Measurements from ENCODE around the gene RAI1. TPM values are rescaled to one million over a fixed set of nuclear protein-coding genes. Genes with fewer than 3 reads are reported as not detected.

The RAI1 gene
- total and polyA plus RNA-seq, 2 experiments from 2014 or later = 0.87 to 0.89 TPM

GRCh38 chr17:17766077-17766743 lies 85.0 kb downstream of the RAI1 start:
- Histone ChIP-seq H3K27ac (ENCODE audit: low read depth) (no peak overlapping the region), H3K36me3 (ENCODE audit: insufficient read depth) (no peaks in the 10 kb centered on the region), H3K4me1 (ENCODE audit: insufficient read depth) (no peaks in the 10 kb centered on the region), H3K9me2 (ENCODE audit: insufficient read depth) (no peaks in the 10 kb centered on the region), H3K79me2 (replicated peaks; ENCODE audit: insufficient read depth) (no peaks in the 10 kb centered on the region), H3K4me3 (no peak overlapping the region), H3K27me3 (ENCODE audit: insufficient read depth) (no peaks in the 10 kb centered on the region), H2AFZ (0 out of 2 replicates have a peak overlapping the region, but pooled peaks have one; percentile 52), H4K20me1 (replicated peaks; ENCODE audit: insufficient read depth) (no peaks in the 10 kb centered on the region), H3K4me2 (no peak overlapping the region), H3F3A (replicated peaks; ENCODE audit: low read depth) (no peaks in the 10 kb centered on the region)
- Mint-ChIP-seq H3K27me3 (ENCODE audit: insufficient read depth, low read depth, poor library complexity) (peaks cover 14% of the 10 kb centered on the region), H3K36me3 (ENCODE audit: low read depth) (no peaks in the 10 kb centered on the region), H3K27ac (no peak overlapping the region), H3K9me3 (no peaks in the 10 kb centered on the region; the same call in 2 of the 3 replicates), H3K4me3 (no peak overlapping the region), H3K4me1 (peaks cover 18% of the 10 kb centered on the region)
- DNase-seq (ENCODE audit: low spot score) (no peak), ATAC-seq (peak; percentile 20)
- no peak for TF ChIP-seq EZH2 (IDR thresholded peaks at IDR 0.05; ENCODE audit: low read depth, unreplicated experiment)
- TF ChIP-seq ZNF462 (CRISPR knock-in tag; IDR thresholded peaks at IDR 0.05) = no peak
- no peak for TF ChIP-seq CREB1 (CRISPR knock-in tag; IDR thresholded peaks at IDR 0.05; ENCODE audit: low read depth)
- TF ChIP-seq STAT1 (IDR thresholded peaks at IDR 0.05; ENCODE audit: unreplicated experiment) = no peak
- no peak for TF ChIP-seq ZNF114 (CRISPR knock-in tag; IDR thresholded peaks at IDR 0.05)
- TF ChIP-seq REST (IDR thresholded peaks at IDR 0.05; ENCODE audit: unreplicated experiment) = no peak
- TF ChIP-seq POLR2AphosphoS5 (IDR thresholded peaks at IDR 0.05; ENCODE audit: low read depth) = no peak
- TF ChIP-seq ZNF331 (CRISPR knock-in tag; IDR thresholded peaks at IDR 0.05; ENCODE audit: low read depth) = no peak
- TF ChIP-seq CTCF (conservative IDR thresholded peaks at IDR 0.05; ENCODE audit: low read depth in 2 of 2) = no peak
- TF ChIP-seq JUNB (IDR thresholded peaks at IDR 0.05; ENCODE audit: unreplicated experiment) = no peak
- TF ChIP-seq EZH2phosphoT487 (IDR thresholded peaks at IDR 0.05; ENCODE audit: unreplicated experiment) = no peak
- no peak for TF ChIP-seq ETS1 (IDR thresholded peaks at IDR 0.05)
- no peak for TF ChIP-seq NANOG (IDR thresholded peaks at IDR 0.05; ENCODE audit: borderline replicate concordance)

All from GM23338 (cell line).